Sigmoid colon (tissue), 7 donors: ENCODE results near the gene CD58. TPM values are rescaled to one million over a fixed set of nuclear protein-coding genes. Genes with fewer than 3 reads are reported as not detected.
A peak's percentile ranks its signal among the peaks of the same experiment; 100 is the strongest.
"Not testable (repeated sequence)": the region's sequence is repeated elsewhere in the genome, so short reads cannot be mapped to it uniquely, and the experiment has no call there.

Experiments
- DNase-seq: peaks from one replicate; pipeline ENCODE4 v3.0.0-alpha.2; 2019
- H3K27ac ChIP-seq, 4 donors: fragments of 200-600 bp; sonication (generic); one replicate each; pipeline ENCODE4 v1.5.1; 2016 to 2019; ENCODE audit warnings: mild to moderate bottlenecking in 1 of 4
- H3K27me3 ChIP-seq, 3 donors: fragments of 200-600 bp; sonication (generic); one replicate each; pipeline ENCODE4 v1.5.1; 2019; ENCODE audit warnings: mild to moderate bottlenecking in 1 of 3
- H3K36me3 ChIP-seq, 4 donors: fragments of 200-600 bp; sonication (generic); one replicate each; pipeline ENCODE4 v1.5.1; 2016 to 2019
- H3K4me1 ChIP-seq, 4 donors: fragments of 200-600 bp; sonication (generic); one replicate each; pipeline ENCODE4 v1.5.1; 2017 to 2019
- H3K4me3 ChIP-seq, 4 donors: fragments of 200-600 bp; sonication (generic); one replicate each; pipeline ENCODE4 v1.5.1; 2017 to 2019; ENCODE audit warnings: mild to moderate bottlenecking in 2 of 4, moderate library complexity in 1 of 4
- H3K9me3 ChIP-seq, 4 donors: fragments of 200-600 bp in 3 of 4; sonication (generic) in 3 of 4; one replicate each; pipeline versions ENCODE4 v1.5.1 to v1.6.1; 2013 to 2019
- CTCF ChIP-seq, 4 experiments: fragments of 450-650 bp in 3 of 4; fragments of 200-600 bp in 1 of 4; IDR thresholded peaks; one replicate each; pipeline ENCODE4 v1.5.1; 2016 to 2019; ENCODE audit warnings: antibody characterized with exemption in 4 of 4, mild to moderate bottlenecking in 3 of 4, moderate library complexity in 2 of 4
- EP300 ChIP-seq, 4 donors: sonication (generic); formaldehyde crosslinking; IDR thresholded peaks; one replicate each; pipeline ENCODE4 v1.6.1; 2017; ENCODE audit warnings: antibody characterized with exemption in 4 of 4
- POLR2A ChIP-seq, 2 donors: fragments of 450-650 bp; IDR thresholded peaks; one replicate each; pipeline ENCODE4 v1.6.1; 2016; ENCODE audit warnings: antibody characterized with exemption in 2 of 2, mild to moderate bottlenecking in 2 of 2, moderate library complexity in 2 of 2
- POLR2AphosphoS5 ChIP-seq, 4 donors: sonication (generic); formaldehyde crosslinking; IDR thresholded peaks; one replicate each; pipeline ENCODE4 v1.6.1; 2017; ENCODE audit warnings: antibody characterized with exemption in 4 of 4
- WGBS, 2 donors: extraction: QIAGEN DNeasy Blood & Tissue Kit; methylation state at CpG; one replicate each; pipeline ENCODE4 v1.1.7; 2013; 5-methylcytosine and 5-hydroxymethylcytosine counted together
- intact Hi-C: fragments of 100-400 bp; cut with DNase I; formaldehyde crosslinking; loops from one replicate; pipeline ENCODE4 v1.15.1; 2023
- polyA plus RNA-seq, 3 donors: library from polyadenylated mRNA; stranded (reverse); fragments of 200-250 nt; gene quantifications; one replicate each; pipeline ENCODE4 v1.2.3, GENCODE V29; 2013
- total RNA-seq, 4 donors: library from RNA; depleted of rRNA; stranded (reverse); fragments of >200 nt; gene quantifications; one replicate each; pipeline ENCODE4 v1.1.0, GENCODE V29; 2016
- donor health status: healthy with polysubstance abuse.
- donor health status: Bipolar disorder and iron deficiency.
- donor health status: healthy.

CD58 gene
- total RNA-seq (10 to 100 TPM; 17.5 to 36.6 (median 28.0) TPM), polyA plus RNA-seq (10 to 100 TPM in 2 of 3 donors, 1 to 10 TPM in 1; 8.4 to 19.6 (median 15.7) TPM)

- DNase-seq, result peak; percentile 93
- 0 to 1% methylated on average over 90 of the region's 90 CpGs for WGBS, 2 donors
- peak within 1 kb of the TSS; percentile 73 to 95 (median 79) for H3K4me3 ChIP-seq
- no peaks in the 10 kb centered on the region for H3K36me3 ChIP-seq
- TF ChIP-seq POLR2AphosphoS5 (IDR thresholded peaks at IDR 0.05) (peak; percentile 64 to 85 (median 82)), EP300 (IDR thresholded peaks at IDR 0.05) (no peak), POLR2A (IDR thresholded peaks at IDR 0.05) (peak; percentile 26 to 58), CTCF (IDR thresholded peaks at IDR 0.05) (peak in 3 of 4 experiments; percentile 50 to 71 (median 53))
- no peaks in the 10 kb centered on the region for H3K9me3 ChIP-seq
- no peaks in the 10 kb centered on the region for H3K27me3 ChIP-seq
- H3K4me1 ChIP-seq, result peaks cover 0 to 32% (median 21%) of the 10 kb centered on the region in 4 donors
- peak within 1 kb of the TSS; percentile 95 to 99 (median 96) for H3K27ac ChIP-seq
- intact Hi-C loops, result loop anchor here (2.0 to 5.0 kb wide), 5 partner anchors 96 to 487 kb away; partner anchors contain the start of gene IGSF3
Observed at GRCh38 chr1:116570358-116571214, at the start of gene CD58. TSS of gene CD58 (minus strand) at chr1:116571026. CDS start at chr1:116570972, 54 bp downstream.

DNA sequence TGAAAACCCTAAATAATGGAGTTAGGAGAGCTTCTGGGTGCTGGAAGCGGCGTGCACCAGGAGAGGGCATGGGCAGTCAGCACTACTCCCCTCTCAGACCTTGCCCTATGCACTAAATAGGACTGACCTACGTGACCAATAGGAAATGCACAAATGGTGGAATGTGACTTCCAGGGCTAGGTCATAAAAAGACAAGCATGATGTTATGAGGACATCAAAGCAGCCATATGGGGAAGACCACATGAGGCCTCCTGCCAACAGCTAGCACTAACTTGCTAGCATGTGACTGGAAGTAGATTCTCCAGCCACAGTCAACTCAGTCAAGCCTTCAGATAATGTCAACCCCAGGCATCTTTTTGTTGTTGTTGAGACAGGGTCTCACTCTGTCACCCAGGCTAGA lies 49.6 kb upstream of the CD58 start:
- H3K4me1 ChIP-seq, H3K27me3 ChIP-seq, H3K36me3 ChIP-seq, H3K4me3 ChIP-seq, H3K27ac ChIP-seq, H3K9me3 ChIP-seq, DNase-seq, intact Hi-C loops: not testable (repeated sequence)
- WGBS, 2 donors, result 93% methylated on average over 3 of the region's 3 CpGs

- H3K27ac ChIP-seq, H3K4me3 ChIP-seq, intact Hi-C loops, H3K4me1 ChIP-seq, H3K9me3 ChIP-seq, H3K27me3 ChIP-seq, H3K36me3 ChIP-seq: not testable (repeated sequence)
- WGBS, 2 donors, result 12 to 53% methylated on average over 4 of the region's 4 CpGs
- peak in 1 of 4 donors; percentile 32 for TF ChIP-seq POLR2AphosphoS5 (IDR thresholded peaks at IDR 0.05)
- peak; percentile 71 for DNase-seq
Observed at GRCh38 chr1:116619106-116619505, 48.3 kb upstream of the CD58 start.

DNA sequence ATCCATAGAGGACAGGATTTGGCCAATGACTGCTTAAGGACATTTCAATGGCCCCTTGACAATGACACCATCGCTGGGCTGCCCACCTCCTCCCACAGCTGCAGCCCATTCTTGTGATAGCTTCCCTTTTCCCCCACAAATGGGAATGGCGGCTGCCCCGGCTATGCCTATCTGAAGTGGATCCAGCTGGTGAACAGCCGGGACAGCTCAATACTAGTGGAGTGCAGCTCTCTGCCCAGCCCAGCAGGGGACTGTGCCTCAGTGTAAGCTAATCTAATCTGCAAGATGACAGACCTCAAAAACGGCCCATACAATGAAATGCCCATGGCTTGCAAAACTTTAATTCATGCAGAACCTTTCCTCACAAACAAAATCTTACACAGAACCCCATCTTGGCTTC lies 47.0 kb upstream of the CD58 start:
- H3K9me3 ChIP-seq, H3K27ac ChIP-seq, H3K4me1 ChIP-seq, H3K4me3 ChIP-seq, DNase-seq, H3K36me3 ChIP-seq, intact Hi-C loops, H3K27me3 ChIP-seq: not testable (repeated sequence)
- WGBS, 2 donors, result 83 to 84% methylated on average over 5 of the region's 5 CpGs

DNA sequence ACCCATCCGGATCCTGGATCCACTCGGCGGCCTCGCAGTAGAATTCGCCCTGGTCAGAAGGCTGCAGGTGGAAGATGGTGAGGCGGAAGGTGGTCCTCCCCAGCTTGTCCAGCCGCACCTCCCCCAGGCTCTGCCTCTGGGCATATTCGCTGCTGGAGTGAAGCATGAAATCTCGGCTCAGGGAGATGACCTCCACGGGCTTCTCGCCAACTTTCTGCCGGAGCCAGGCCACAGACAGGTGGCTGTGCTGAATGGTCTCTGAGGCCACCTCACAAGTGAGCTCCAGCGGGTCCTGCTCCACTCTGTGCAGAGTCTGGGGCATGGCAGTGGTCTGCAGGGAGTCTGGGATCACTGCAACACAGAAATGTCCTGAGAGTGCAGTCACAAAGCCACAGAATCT lies 43.0 kb upstream of the CD58 start:
- H3K27me3 ChIP-seq, intact Hi-C loops: not testable (repeated sequence)

GRCh38 chr1:116609801-116610371 lies 39.1 kb upstream of the CD58 start:
- DNase-seq, H3K4me3 ChIP-seq, H3K36me3 ChIP-seq, H3K4me1 ChIP-seq, H3K9me3 ChIP-seq, H3K27me3 ChIP-seq, H3K27ac ChIP-seq, intact Hi-C loops: not testable (repeated sequence)
- WGBS, 2 donors, result 78 to 80% methylated on average over 6 of the region's 6 CpGs

More for the DNA sequence above, 43.0 kb upstream of the CD58 start:
- not testable (repeated sequence) for H3K27ac ChIP-seq, H3K4me3 ChIP-seq, H3K4me1 ChIP-seq, H3K9me3 ChIP-seq, DNase-seq, H3K36me3 ChIP-seq
- WGBS, 2 donors, result 92 to 94% methylated on average over 13 of the region's 13 CpGs

DNA sequence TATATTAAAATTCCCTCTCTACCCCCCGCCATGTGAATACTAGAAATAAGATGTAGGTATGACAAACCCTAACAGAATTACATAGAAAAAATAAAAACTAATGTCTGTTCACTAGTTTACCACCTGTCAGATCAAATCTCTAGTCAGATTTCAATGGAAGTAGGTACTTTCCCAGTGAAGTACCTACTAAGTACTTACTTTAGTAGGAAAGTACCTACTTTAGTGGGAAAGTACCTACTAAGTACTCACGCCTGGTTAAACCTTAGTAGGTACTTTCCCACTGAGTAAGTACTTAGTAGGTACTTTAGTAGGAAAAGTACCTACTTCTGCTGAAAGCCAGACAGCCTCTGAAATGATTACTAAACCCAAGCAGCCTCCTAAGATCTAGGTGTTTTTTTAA lies 38.0 kb upstream of the CD58 start:
- intact Hi-C loops, H3K9me3 ChIP-seq, H3K27ac ChIP-seq, DNase-seq, H3K36me3 ChIP-seq, H3K27me3 ChIP-seq, H3K4me1 ChIP-seq, H3K4me3 ChIP-seq: not testable (repeated sequence)
- 76 to 90% methylated on average over 2 of the region's 2 CpGs for WGBS, 2 donors

- H3K27ac ChIP-seq, H3K4me3 ChIP-seq, H3K36me3 ChIP-seq, intact Hi-C loops, H3K9me3 ChIP-seq, H3K4me1 ChIP-seq, DNase-seq, H3K27me3 ChIP-seq: not testable (repeated sequence)
- WGBS, 2 donors, result 91 to 92% methylated on average over 12 of the region's 12 CpGs
Observed at GRCh38 chr1:116608151-116608550, 37.3 kb upstream of the CD58 start.

- H3K4me1 ChIP-seq, H3K27me3 ChIP-seq, intact Hi-C loops, DNase-seq, H3K4me3 ChIP-seq, H3K27ac ChIP-seq, H3K9me3 ChIP-seq, H3K36me3 ChIP-seq: not testable (repeated sequence)
- WGBS, 2 donors, result 79 to 87% methylated on average over 1 of the region's 1 CpG
Observed at GRCh38 chr1:116607463-116607862, 36.6 kb upstream of the CD58 start.

DNA sequence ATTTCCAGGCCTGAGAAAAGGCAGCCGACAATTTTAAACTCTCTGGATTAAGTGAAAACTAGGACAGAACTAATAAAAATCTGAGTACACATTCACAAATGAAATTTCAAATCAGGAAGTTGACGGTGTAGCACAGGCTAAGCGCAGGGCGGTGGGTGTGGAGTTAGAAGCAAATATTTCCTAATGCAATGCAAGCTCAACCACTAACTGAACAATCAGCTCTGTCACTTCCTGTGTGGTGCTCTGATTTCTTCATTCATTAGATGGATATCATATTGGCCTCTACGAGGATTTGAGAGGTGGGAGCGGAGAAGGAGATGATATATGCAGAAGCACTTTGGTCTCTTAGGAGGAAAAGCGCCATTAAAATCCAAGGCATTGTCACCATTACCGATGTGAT lies 35.2 kb upstream of the CD58 start:
- DNase-seq, H3K36me3 ChIP-seq, H3K9me3 ChIP-seq, intact Hi-C loops, H3K4me1 ChIP-seq, H3K27me3 ChIP-seq, H3K27ac ChIP-seq, H3K4me3 ChIP-seq: not testable (repeated sequence)
- 52 to 59% methylated on average over 7 of the region's 8 CpGs for WGBS, 2 donors
